Measurements from ENCODE around the gene TOX3. TPM values are rescaled to one million over a fixed set of nuclear protein-coding genes. Genes with fewer than 3 reads are reported as not detected.
A peak's percentile ranks its signal among the peaks of the same experiment; 100 is the strongest.

The TOX3 gene
- total RNA-seq (2022), result 27.4 and 29.4 TPM in 2 replicates
- percentile 88 among the genes with signal in this experiment for Bru-seq, nascent RNA
- BruChase-seq, experiment 1, labeled RNA remaining after a 6-hour chase, result percentile 67 among the genes with signal in this experiment
- percentile 70 among the genes with signal in this experiment for BruChase-seq, experiment 2, labeled RNA remaining after a 2-hour chase
- long read RNA-seq, transcript TOX3-201 (7 exons, 3,233 nt), result major isoform, 10 of 18 reads
- long read RNA-seq, partial matches to known transcripts, result 0 of 18 reads
- long read RNA-seq, other reads (novel, unspliced or antisense), result 7 of 18 reads

DNA sequence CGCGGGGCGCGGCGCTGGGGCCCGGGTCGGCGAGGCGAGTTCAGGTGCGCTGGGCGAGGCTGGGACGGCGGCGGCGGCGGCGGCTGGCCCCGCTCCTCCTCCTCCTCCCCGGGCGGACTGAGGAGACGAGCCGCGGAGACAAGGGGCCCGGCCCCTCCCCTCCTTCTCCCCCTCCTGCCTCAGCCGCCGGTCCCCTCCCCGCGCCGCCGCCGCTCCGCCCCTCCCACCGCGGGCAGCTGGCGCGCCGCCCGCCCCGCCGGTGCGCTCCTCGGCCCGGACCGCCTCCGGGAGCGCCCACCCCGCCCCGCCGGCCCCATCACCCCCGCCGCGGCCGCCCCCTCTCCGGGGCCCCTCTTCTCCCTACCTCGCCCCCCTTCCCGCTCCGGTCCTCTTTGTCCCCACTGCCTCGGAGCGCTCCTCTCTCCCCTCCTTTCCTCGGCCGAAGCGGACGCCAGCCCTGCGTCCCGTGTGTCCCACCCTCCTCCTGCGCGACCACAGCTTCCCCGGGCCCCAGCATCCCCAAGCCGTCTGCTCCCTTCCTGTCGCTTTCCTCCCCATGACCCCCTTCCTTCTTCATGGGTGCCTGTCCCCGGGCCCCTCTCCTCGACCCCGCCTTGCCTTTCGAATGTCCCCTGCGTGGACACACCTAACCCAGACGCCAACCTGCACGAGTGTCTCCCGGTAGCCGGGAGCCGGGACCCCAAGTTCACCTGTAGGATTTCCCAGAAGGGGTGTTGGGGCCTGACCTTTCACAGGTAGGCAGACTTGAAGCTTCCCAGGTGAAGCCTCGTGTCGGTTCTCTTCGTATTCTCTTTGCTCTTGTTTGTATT, at the start of gene TOX3:
Gene TOX3, minus strand, starts transcription at position 140 of the 830 bp plus-strand sequence. CDS start 420 bp downstream, outside the sequence.
- peaks cover 32% of the 10 kb centered on the region for H3K4me1 Mint-ChIP-seq (ENCODE audit: low read depth, unreplicated experiment)
- no peaks in the 10 kb centered on the region for H3K27me3 Mint-ChIP-seq (ENCODE audit: unreplicated experiment)
- H3K27ac Mint-ChIP-seq (ENCODE audit: unreplicated experiment), result peak within 1 kb of the TSS; percentile 69

DNA sequence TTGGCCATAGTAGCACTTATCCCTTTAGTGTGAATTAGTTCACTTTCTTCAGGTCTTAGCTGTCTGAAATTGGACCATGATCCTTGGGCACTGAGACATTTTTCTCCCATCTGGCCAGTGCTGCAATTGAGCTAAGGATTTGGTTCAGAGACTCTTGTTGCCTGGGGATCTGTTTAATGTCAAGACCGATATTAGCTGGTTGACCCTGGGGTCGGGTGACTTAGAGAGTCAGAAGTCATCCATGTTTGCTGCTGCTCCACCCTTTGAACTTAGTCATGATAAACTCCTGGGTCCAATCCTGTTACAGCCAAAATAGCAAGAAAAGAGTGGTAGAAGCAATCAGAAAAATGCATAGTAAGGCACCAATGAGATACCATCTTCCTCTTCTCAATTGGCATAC, 45.8 kb upstream of the TOX3 start:
- Mint-ChIP-seq H3K36me3 (ENCODE audit: insufficient read depth, unreplicated experiment) (no peaks in the 10 kb centered on the region), H3K4me1 (ENCODE audit: low read depth, unreplicated experiment) (peaks cover 2% of the 10 kb centered on the region), H3K27me3 (ENCODE audit: unreplicated experiment) (no peaks in the 10 kb centered on the region), H3K4me3 (ENCODE audit: low read depth, unreplicated experiment) (no peak overlapping the region), H3K9me3 (ENCODE audit: low read depth, unreplicated experiment) (peaks cover 3% of the 10 kb centered on the region), H3K27ac (ENCODE audit: unreplicated experiment) (no peak overlapping the region)
- TF ChIP-seq, protein P1, sequence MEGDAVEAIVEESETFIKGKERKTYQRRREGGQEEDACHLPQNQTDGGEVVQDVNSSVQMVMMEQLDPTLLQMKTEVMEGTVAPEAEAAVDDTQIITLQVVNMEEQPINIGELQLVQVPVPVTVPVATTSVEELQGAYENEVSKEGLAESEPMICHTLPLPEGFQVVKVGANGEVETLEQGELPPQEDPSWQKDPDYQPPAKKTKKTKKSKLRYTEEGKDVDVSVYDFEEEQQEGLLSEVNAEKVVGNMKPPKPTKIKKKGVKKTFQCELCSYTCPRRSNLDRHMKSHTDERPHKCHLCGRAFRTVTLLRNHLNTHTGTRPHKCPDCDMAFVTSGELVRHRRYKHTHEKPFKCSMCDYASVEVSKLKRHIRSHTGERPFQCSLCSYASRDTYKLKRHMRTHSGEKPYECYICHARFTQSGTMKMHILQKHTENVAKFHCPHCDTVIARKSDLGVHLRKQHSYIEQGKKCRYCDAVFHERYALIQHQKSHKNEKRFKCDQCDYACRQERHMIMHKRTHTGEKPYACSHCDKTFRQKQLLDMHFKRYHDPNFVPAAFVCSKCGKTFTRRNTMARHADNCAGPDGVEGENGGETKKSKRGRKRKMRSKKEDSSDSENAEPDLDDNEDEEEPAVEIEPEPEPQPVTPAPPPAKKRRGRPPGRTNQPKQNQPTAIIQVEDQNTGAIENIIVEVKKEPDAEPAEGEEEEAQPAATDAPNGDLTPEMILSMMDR (IDR thresholded peaks at IDR 0.05; ENCODE audit: unreplicated experiment), result no peak
- CTCF ChIA-PET, result interaction anchor here (1.1 kb wide), 1 partner anchor 17 kb away, joined by 3 read pairs; no protein-coding TSS in a partner anchor
- BruUV-seq (replicated peaks), result no TSS peak
- intact Hi-C loops (cut with micrococcal nuclease; ENCODE audit: unreplicated experiment), result no loop called here
- no peak for DNase-seq

More for the DNA sequence above, at the start of gene TOX3:
- intact Hi-C loops (cut with micrococcal nuclease; ENCODE audit: unreplicated experiment), result loop anchor here (5.0 kb wide), 1 partner anchor 90 kb away; no protein-coding TSS in a partner anchor
- TF ChIP-seq, protein P1 (IDR thresholded peaks at IDR 0.05; ENCODE audit: unreplicated experiment), result no peak
- H3K9me3 Mint-ChIP-seq (ENCODE audit: low read depth, unreplicated experiment), result no peaks in the 10 kb centered on the region
- peak; percentile 77 for DNase-seq
- H3K4me3 Mint-ChIP-seq (ENCODE audit: low read depth, unreplicated experiment), result peak within 1 kb of the TSS; percentile 78
- CTCF ChIA-PET, result interaction anchor here (0.6 to 1.3 kb wide), 3 partner anchors 25 to 417 kb away, joined by 3 to 6 read pairs (median 3); no protein-coding TSS in a partner anchor
- no TSS peak for BruUV-seq (replicated peaks)
- peaks cover 33% of the 10 kb centered on the region for H3K36me3 Mint-ChIP-seq (ENCODE audit: insufficient read depth, unreplicated experiment)

- CTCF ChIA-PET, result no interaction called here
- DNase-seq, result no peak
- H3K36me3 Mint-ChIP-seq (ENCODE audit: insufficient read depth, unreplicated experiment), result no peaks in the 10 kb centered on the region
- no peaks in the 10 kb centered on the region for H3K4me1 Mint-ChIP-seq (ENCODE audit: low read depth, unreplicated experiment)
- H3K27ac Mint-ChIP-seq (ENCODE audit: unreplicated experiment), result no peak overlapping the region
- no TSS peak for BruUV-seq (replicated peaks)
- H3K4me3 Mint-ChIP-seq (ENCODE audit: low read depth, unreplicated experiment), result no peak overlapping the region
- intact Hi-C loops (cut with micrococcal nuclease; ENCODE audit: unreplicated experiment), result no loop called here
- TF ChIP-seq, protein P1 (IDR thresholded peaks at IDR 0.05; ENCODE audit: unreplicated experiment), result no peak
- H3K9me3 Mint-ChIP-seq (ENCODE audit: low read depth, unreplicated experiment), result peaks cover 3% of the 10 kb centered on the region
- H3K27me3 Mint-ChIP-seq (ENCODE audit: unreplicated experiment), result no peaks in the 10 kb centered on the region
Measured at GRCh38 chr16:52591934-52592592, 45.1 kb upstream of the TOX3 start.

DNA sequence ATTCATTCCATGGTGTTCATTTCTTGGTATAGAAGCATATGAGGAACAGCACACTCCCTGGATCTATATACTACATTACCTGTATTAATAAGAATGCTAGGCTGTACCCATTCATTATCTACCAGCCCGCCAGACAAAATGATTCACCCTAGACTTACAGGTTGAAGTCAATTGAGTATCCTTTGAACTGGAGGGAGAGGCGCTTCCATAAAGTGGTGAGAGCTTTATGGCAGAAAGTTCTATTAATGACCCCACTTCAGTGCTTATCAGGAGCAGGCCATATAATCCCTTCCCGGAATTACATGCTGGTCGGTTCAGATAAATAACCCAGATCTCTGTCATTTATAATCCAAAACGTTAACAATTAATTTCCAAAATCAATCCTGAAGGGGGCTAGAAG, 44.5 kb upstream of the TOX3 start:
- Mint-ChIP-seq H3K4me1 (ENCODE audit: low read depth, unreplicated experiment) (no peaks in the 10 kb centered on the region), H3K27me3 (ENCODE audit: unreplicated experiment) (no peaks in the 10 kb centered on the region)

More for the DNA sequence above, 44.5 kb upstream of the TOX3 start:
- no peak for DNase-seq
- Mint-ChIP-seq H3K9me3 (ENCODE audit: low read depth, unreplicated experiment) (peaks cover 3% of the 10 kb centered on the region), H3K27ac (ENCODE audit: unreplicated experiment) (no peak overlapping the region), H3K4me3 (ENCODE audit: low read depth, unreplicated experiment) (no peak overlapping the region), H3K36me3 (ENCODE audit: insufficient read depth, unreplicated experiment) (no peaks in the 10 kb centered on the region)
- TF ChIP-seq, protein P1 (IDR thresholded peaks at IDR 0.05; ENCODE audit: unreplicated experiment), result no peak
- CTCF ChIA-PET, result no interaction called here
- BruUV-seq (replicated peaks), result no TSS peak
- intact Hi-C loops (cut with micrococcal nuclease; ENCODE audit: unreplicated experiment), result no loop called here
